Mesendoderm (in vitro differentiated cells): ENCODE results near the gene SERP2.

Experiments used
- DNase-seq: peaks from one replicate; pipeline ENCODE4 v3.0.0; 2013
- H2AK5ac ChIP-seq: 2 replicates; pipeline ENCODE4 v1.6.1; 2013; ENCODE audit warnings: low read length, inconsistent platforms
- H2BK120ac ChIP-seq: 2 replicates; pipeline ENCODE4 v1.6.1; 2013; ENCODE audit warnings: low read depth, mild to moderate bottlenecking, low read length, moderate library complexity, mixed read lengths
- H2BK15ac ChIP-seq: replicated peaks from 2 replicates; pipeline ENCODE4 v1.6.1; 2013; ENCODE audit warnings: low read depth, mild to moderate bottlenecking, moderate library complexity
- H2BK5ac ChIP-seq: 2 replicates; pipeline ENCODE4 v1.6.1; 2013; ENCODE audit warnings: low read length, inconsistent platforms
- H3K18ac ChIP-seq: 2 replicates; pipeline ENCODE4 v1.6.1; 2013; ENCODE audit warnings: mild to moderate bottlenecking, low read length, mixed read lengths
- H3K23ac ChIP-seq: one replicate; pipeline ENCODE4 v1.6.1; 2013; ENCODE audit warnings: low read length
- H3K27ac ChIP-seq: 2 replicates; pipeline ENCODE4 v1.5.1; 2013; ENCODE audit warnings: low read depth, mild to moderate bottlenecking, inconsistent platforms, low read length, moderate library complexity
- H3K27me3 ChIP-seq: 2 replicates; pipeline ENCODE4 v1.6.1; 2013; ENCODE audit warnings: low read length, control low read depth, mild to moderate bottlenecking, inconsistent platforms; ENCODE audit not compliant: insufficient read depth, poor library complexity
- H3K36me3 ChIP-seq: 2 replicates; pipeline ENCODE4 v1.6.1; 2013; ENCODE audit warnings: low read length, inconsistent platforms; ENCODE audit not compliant: control insufficient read depth, insufficient read depth
- H3K4ac ChIP-seq: one replicate; pipeline ENCODE4 v1.6.1; 2013; ENCODE audit warnings: low read depth, mild to moderate bottlenecking, low read length, moderate library complexity
- H3K4me1 ChIP-seq: 2 replicates; pipeline ENCODE4 v1.6.1; 2013; ENCODE audit warnings: low read depth, low read length, inconsistent platforms; ENCODE audit not compliant: control insufficient read depth
- H3K4me2 ChIP-seq: 2 replicates; pipeline ENCODE4 v1.6.1; 2013; ENCODE audit warnings: low read length
- H3K4me3 ChIP-seq: 2 replicates; pipeline ENCODE4 v1.5.1; 2013; ENCODE audit warnings: mild to moderate bottlenecking, low read length
- H3K56ac ChIP-seq: one replicate; pipeline ENCODE4 v1.6.1; 2013; ENCODE audit warnings: low read length
- H3K79me1 ChIP-seq: 2 replicates; pipeline ENCODE4 v1.6.1; 2013; ENCODE audit warnings: low read length, inconsistent platforms
- H3K79me2 ChIP-seq: 2 replicates; pipeline ENCODE4 v1.6.1; 2013; ENCODE audit warnings: mild to moderate bottlenecking, low read length; ENCODE audit not compliant: control insufficient read depth, insufficient read depth
- H3K9ac ChIP-seq: 2 replicates; pipeline ENCODE4 v1.6.1; 2013; ENCODE audit warnings: low read length, inconsistent platforms
- H4K5ac ChIP-seq: one replicate; pipeline ENCODE4 v1.6.1; 2013; ENCODE audit warnings: low read length
- H4K8ac ChIP-seq: one replicate; pipeline ENCODE4 v1.6.1; 2013; ENCODE audit warnings: low read depth, mild to moderate bottlenecking, control low read depth, low read length, moderate library complexity
- WGBS: extraction: QIAGEN DNeasy Blood & Tissue Kit; methylation state at CpG from one replicate; pipeline ENCODE4 v1.1.7; 2013; ENCODE audit warnings: low lambda C conversion rate, missing lambda C conversion rate; ENCODE audit not compliant: insufficient coverage; ENCODE audit errors: extremely low coverage; 5-methylcytosine and 5-hydroxymethylcytosine counted together

Gene SERP2

DNA sequence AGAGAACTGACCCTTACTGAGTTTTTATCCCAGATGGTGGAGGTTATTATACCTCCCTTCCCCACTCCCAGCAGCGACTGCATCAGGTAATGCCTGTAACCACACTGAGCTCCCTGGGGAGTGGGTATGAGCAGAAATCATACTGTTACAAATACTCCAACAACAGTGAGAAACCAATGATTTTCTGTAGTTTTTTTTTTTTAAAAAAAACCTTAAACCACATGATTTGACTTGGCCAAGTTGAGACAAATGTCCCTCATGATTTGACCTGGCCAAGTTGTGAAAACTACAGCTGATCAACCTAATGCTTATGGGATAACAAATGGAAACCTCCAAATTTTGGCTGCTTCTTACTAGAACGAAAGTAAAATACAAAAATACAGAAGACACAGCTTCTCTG lies 33.1 kb upstream of the SERP2 start:
- Histone ChIP-seq H3K79me2 (no peaks in the 10 kb centered on the region), H3K23ac (no peak overlapping the region), H3K9ac (no peak overlapping the region), H3K4me1 (no peaks in the 10 kb centered on the region), H3K4ac (no peak overlapping the region), H3K4me3 (no peak overlapping the region), H2AK5ac (no peak overlapping the region), H3K56ac (no peak overlapping the region), H3K4me2 (no peak overlapping the region), H4K8ac (no peak overlapping the region), H3K27ac (no peak overlapping the region), H2BK5ac (no peak overlapping the region), H3K36me3 (no peaks in the 10 kb centered on the region), H2BK120ac (no peak overlapping the region), H4K5ac (no peak overlapping the region), H3K18ac (no peak overlapping the region), H3K79me1 (no peaks in the 10 kb centered on the region), H2BK15ac (no peak overlapping the region), H3K27me3 (no peaks in the 10 kb centered on the region)
- no CpG with 5 or more reads among the region's 2 CpGs for WGBS
- DNase-seq: no peak

DNA sequence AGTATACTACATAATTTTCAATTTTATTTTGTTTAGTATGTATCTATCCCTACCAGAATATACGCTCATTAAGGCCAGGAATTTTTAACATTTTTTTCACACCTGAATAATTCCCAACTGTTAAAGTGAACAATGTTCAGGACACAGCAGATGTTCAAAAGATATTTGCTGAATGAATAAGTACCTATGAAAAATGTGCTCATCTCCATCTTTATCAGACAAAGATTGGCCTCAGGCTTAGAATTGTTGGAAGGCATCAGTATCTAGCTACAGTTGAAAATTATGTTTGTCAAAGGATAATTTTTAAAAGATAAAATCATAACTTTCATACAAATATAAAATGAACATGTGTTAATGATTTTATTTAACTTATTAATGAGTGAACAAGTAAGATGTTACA lies 30.9 kb upstream of the SERP2 start:
- no peak for DNase-seq
- no CpG with 5 or more reads among the region's 1 CpG for WGBS

DNA sequence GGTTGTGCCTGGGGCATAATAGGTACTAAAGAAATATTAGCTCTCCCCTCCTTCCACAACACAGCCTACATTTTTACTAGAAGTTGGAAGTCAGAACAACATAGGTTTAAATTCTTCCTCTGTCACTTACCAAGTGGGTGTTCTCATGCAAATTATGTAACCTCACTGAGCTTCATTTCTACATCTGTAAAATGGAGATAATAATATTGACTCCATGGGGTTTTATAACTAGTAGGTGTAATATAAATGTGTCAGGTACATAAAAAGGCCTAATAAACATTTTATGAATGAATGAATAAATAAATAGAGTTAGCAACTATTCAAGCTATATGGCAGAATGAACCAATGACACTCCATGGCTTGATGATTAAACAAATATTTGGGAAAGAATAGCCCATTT lies 27.1 kb upstream of the SERP2 start:
- H3K79me1 ChIP-seq: no peaks in the 10 kb centered on the region

More for the DNA sequence above, 30.9 kb upstream of the SERP2 start:
- Histone ChIP-seq H3K9ac (no peak overlapping the region), H3K4me1 (no peaks in the 10 kb centered on the region), H4K5ac (no peak overlapping the region), H3K56ac (no peak overlapping the region), H3K36me3 (no peaks in the 10 kb centered on the region), H3K79me2 (no peaks in the 10 kb centered on the region), H3K4me2 (no peak overlapping the region), H4K8ac (no peak overlapping the region), H3K4ac (no peak overlapping the region), H3K79me1 (no peaks in the 10 kb centered on the region), H2BK15ac (no peak overlapping the region), H3K18ac (no peak overlapping the region), H3K27me3 (no peaks in the 10 kb centered on the region), H3K23ac (no peak overlapping the region), H2BK120ac (no peak overlapping the region), H2AK5ac (no peak overlapping the region), H2BK5ac (no peak overlapping the region), H3K27ac (no peak overlapping the region), H3K4me3 (no peak overlapping the region)

DNA sequence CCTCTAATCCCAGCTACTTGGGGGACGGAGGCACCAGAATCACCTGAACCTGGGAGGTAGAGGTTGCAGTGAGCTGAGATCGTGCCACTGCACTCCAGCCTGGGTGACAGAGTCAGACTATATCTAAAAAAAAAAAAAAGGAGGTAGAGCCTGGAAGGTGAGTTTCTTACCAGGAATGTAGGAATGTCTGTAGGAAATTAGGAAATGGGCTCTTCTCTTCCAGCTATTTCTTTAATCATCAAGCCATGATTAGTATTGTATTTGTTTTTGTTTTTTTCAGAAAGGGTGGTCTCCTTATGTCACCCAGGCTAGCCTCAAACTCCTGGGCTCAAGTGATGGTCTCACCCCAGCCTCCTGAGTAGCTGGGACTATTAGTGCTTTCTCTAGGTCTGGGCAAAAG lies 26.3 kb upstream of the SERP2 start:
- Histone ChIP-seq H3K27me3 (no peaks in the 10 kb centered on the region), H2AK5ac (no peak overlapping the region), H3K27ac (no peak overlapping the region), H3K36me3 (no peaks in the 10 kb centered on the region), H3K56ac (no peak overlapping the region), H3K9ac (no peak overlapping the region), H3K79me2 (no peaks in the 10 kb centered on the region), H3K4me3 (no peak overlapping the region), H3K4ac (no peak overlapping the region), H3K4me2 (no peak overlapping the region), H3K79me1 (no peaks in the 10 kb centered on the region), H4K5ac (no peak overlapping the region), H3K23ac (no peak overlapping the region), H3K4me1 (peaks cover 12% of the 10 kb centered on the region), H4K8ac (no peak overlapping the region), H2BK5ac (no peak overlapping the region), H2BK15ac (no peak overlapping the region), H2BK120ac (no peak overlapping the region), H3K18ac (no peak overlapping the region)
- DNase-seq: no peak
- no CpG with 5 or more reads among the region's 2 CpGs for WGBS

More for the DNA sequence above, 27.1 kb upstream of the SERP2 start:
- no peak overlapping the region for H3K4ac ChIP-seq
- H3K18ac ChIP-seq: no peak overlapping the region
- no peaks in the 10 kb centered on the region for H3K79me2 ChIP-seq
- H3K36me3 ChIP-seq: no peaks in the 10 kb centered on the region
- no peak overlapping the region for H3K4me2 ChIP-seq
- peaks cover 8% of the 10 kb centered on the region for H3K4me1 ChIP-seq
- H3K56ac ChIP-seq: no peak overlapping the region
- no peak overlapping the region for H3K23ac ChIP-seq
- no peak overlapping the region for H4K5ac ChIP-seq
- H2BK5ac ChIP-seq: no peak overlapping the region
- H2BK120ac ChIP-seq: no peak overlapping the region
- DNase-seq: no peak
- no peak overlapping the region for H2BK15ac ChIP-seq
- H3K27me3 ChIP-seq: no peaks in the 10 kb centered on the region
- H3K4me3 ChIP-seq: no peak overlapping the region
- H3K27ac ChIP-seq: no peak overlapping the region
- H2AK5ac ChIP-seq: no peak overlapping the region
- no peak overlapping the region for H3K9ac ChIP-seq
- H4K8ac ChIP-seq: no peak overlapping the region

DNA sequence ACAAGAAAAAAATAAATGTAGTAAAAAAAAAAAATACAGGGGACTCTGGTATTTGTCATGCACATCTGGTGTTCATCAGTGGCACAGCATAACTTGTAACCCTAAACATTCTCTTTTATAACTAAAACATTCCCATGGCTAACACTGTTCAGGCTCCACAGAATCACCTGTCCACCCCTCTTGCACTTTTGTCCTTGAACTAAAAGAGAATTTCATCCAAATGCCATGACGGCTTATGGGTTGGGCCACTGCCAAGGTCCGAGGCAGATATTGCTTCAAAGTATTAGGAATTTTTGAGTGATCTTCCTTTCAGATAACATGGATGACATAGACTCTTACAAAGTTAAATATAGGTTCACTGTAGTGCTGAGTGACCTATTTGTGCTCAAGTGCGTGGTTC lies 25.7 kb upstream of the SERP2 start:
- H3K79me1 ChIP-seq: no peaks in the 10 kb centered on the region
- H3K27ac ChIP-seq: no peak overlapping the region
- no peak overlapping the region for H2AK5ac ChIP-seq
- no peaks in the 10 kb centered on the region for H3K27me3 ChIP-seq
- no peak overlapping the region for H3K9ac ChIP-seq
- H3K23ac ChIP-seq: no peak overlapping the region
- no peak overlapping the region for H4K8ac ChIP-seq
- no peak overlapping the region for H3K18ac ChIP-seq
- H3K56ac ChIP-seq: no peak overlapping the region
- no peak for DNase-seq
- no peak overlapping the region for H3K4me3 ChIP-seq
- no peak overlapping the region for H2BK15ac ChIP-seq
- no peaks in the 10 kb centered on the region for H3K79me2 ChIP-seq
- H2BK120ac ChIP-seq: no peak overlapping the region
- H3K36me3 ChIP-seq: no peaks in the 10 kb centered on the region
- H2BK5ac ChIP-seq: no peak overlapping the region
- no CpG with 5 or more reads among the region's 3 CpGs for WGBS
- H4K5ac ChIP-seq: no peak overlapping the region
- H3K4ac ChIP-seq: no peak overlapping the region
- peaks cover 12% of the 10 kb centered on the region for H3K4me1 ChIP-seq
- no peak overlapping the region for H3K4me2 ChIP-seq

DNA sequence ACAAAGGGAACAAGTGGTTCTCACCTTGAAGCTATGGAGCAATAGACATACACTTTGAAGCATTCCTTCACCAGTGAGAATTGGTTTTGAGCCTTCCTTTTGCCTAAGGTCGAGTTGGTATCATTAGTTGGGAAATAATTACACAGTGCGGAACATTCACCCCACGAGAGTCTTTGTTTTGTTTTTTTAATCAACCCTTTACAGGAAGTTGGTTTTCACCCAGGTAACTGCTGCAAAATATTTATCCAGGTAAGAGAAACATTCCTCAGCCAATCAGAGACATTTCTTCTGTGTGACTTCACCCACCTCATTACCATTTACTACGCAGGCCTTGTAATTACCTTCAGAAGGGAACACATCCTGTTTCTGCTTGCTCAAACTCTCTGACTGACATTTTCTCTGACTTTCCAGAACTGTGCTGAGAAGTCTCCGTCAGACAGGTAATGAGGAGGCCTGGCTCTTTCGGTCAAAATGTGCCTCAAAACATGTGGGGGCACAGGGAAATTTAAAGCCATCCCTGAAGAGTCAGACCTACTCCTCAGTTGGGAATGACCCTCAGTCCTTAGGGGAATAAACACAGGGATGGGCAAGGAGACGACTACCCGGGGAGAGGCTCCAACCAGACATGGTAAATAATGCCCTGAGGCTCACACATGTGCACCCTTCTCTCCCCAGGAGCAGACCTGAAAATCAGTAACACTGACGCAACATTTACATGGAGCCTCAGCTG lies 22.7 kb upstream of the SERP2 start:
- Histone ChIP-seq H3K36me3 (no peaks in the 10 kb centered on the region), H3K79me1 (no peaks in the 10 kb centered on the region), H2BK15ac (no peak overlapping the region), H3K4me1 (peaks cover 12% of the 10 kb centered on the region), H3K9ac (no peak overlapping the region), H3K4ac (no peak overlapping the region), H3K4me2 (no peak overlapping the region), H3K23ac (no peak overlapping the region), H3K18ac (no peak overlapping the region), H2AK5ac (no peak overlapping the region), H4K5ac (no peak overlapping the region), H2BK5ac (no peak overlapping the region), H3K27me3 (no peaks in the 10 kb centered on the region), H2BK120ac (no peak overlapping the region), H3K56ac (peak overlapping the region; percentile 17), H4K8ac (no peak overlapping the region), H3K79me2 (no peaks in the 10 kb centered on the region), H3K4me3 (no peak overlapping the region), H3K27ac (no peak overlapping the region)
- peak; percentile 64 for DNase-seq
- WGBS: no CpG with 5 or more reads among the region's 9 CpGs
